ENCODE data around the gene SUCNR1. TPM values are rescaled to one million over a fixed set of nuclear protein-coding genes. Genes with fewer than 3 reads are reported as not detected.

SUCNR1 gene
- total RNA-seq, 1 donor from 2014 or later: not detected

Other genes with a start within 250 kb of the SUCNR1 start
- gene AADACL2, start 139.7 kb upstream of the SUCNR1 start, total RNA-seq: not detected in 2 replicates
- not detected in 2 replicates for gene AADAC, start 59.5 kb upstream of the SUCNR1 start, total RNA-seq